Lung (tissue), 12 donors: ENCODE results near the gene EEF1AKMT1. TPM values are rescaled to one million over a fixed set of nuclear protein-coding genes. Genes with fewer than 3 reads are reported as not detected.
"Not testable (repeated sequence)": the region's sequence is repeated elsewhere in the genome, so short reads cannot be mapped to it uniquely, and the experiment has no call there.

Source experiments
- ATAC-seq: fragments of 200-7000 bp; cut with Tn5 transposase; one replicate; pipeline ENCODE4 v1.9.1; 2020; ENCODE audit warnings: moderate number of reproducible peaks; ENCODE audit not compliant: insufficient read depth, low FRiP score
- DNase-seq, 3 donors: peaks; one replicate each; pipeline ENCODE4 v3.0.0-alpha.2; 2013 to 2017
- H3K27ac ChIP-seq, 2 donors: one replicate each; pipeline ENCODE4 v1.5.1; 2013; ENCODE audit warnings: mild to moderate bottlenecking in 2 of 2, moderate library complexity in 2 of 2, control low read depth in 1 of 2, inconsistent platforms in 1 of 2, low read depth in 1 of 2, low read length in 1 of 2
- H3K27me3 ChIP-seq, 3 donors: one replicate each; pipeline ENCODE4 v1.5.1; 2013; ENCODE audit warnings: low read length in 2 of 3; ENCODE audit not compliant: control insufficient read depth in 3 of 3, insufficient read depth in 3 of 3
- H3K36me3 ChIP-seq, 4 donors: one replicate each; pipeline ENCODE4 v1.5.1; 2013; ENCODE audit warnings: low read length in 4 of 4, mild to moderate bottlenecking in 1 of 4, moderate library complexity in 1 of 4; ENCODE audit not compliant: control insufficient read depth in 4 of 4, insufficient read depth in 4 of 4
- H3K4me1 ChIP-seq, 5 donors: one replicate each; pipeline ENCODE4 v1.5.1; 2013; ENCODE audit warnings: low read length in 5 of 5, mild to moderate bottlenecking in 2 of 5, moderate library complexity in 1 of 5; ENCODE audit not compliant: control insufficient read depth in 5 of 5, insufficient read depth in 5 of 5
- H3K4me3 ChIP-seq: one replicate; pipeline ENCODE4 v1.5.1; 2013; ENCODE audit warnings: mild to moderate bottlenecking, control low read depth, moderate library complexity
- H3K9ac ChIP-seq, 2 donors: one replicate each; pipeline ENCODE4 v1.5.1; 2013; ENCODE audit warnings: low read length in 2 of 2, control low read depth in 1 of 2; ENCODE audit not compliant: insufficient read depth in 1 of 2
- H3K9me3 ChIP-seq, 4 donors: one replicate each; pipeline ENCODE4 v1.5.1; 2013; ENCODE audit warnings: low read length in 3 of 4, mild to moderate bottlenecking in 1 of 4, moderate library complexity in 1 of 4; ENCODE audit not compliant: control insufficient read depth in 4 of 4, insufficient read depth in 3 of 4
- CTCF ChIP-seq: IDR thresholded peaks from 2 replicates; pipeline ENCODE4 v1.5.1; 2012; ENCODE audit warnings: mild to moderate bottlenecking; ENCODE audit errors: control extremely low read depth, extremely low read depth
- WGBS, 2 donors: extraction: QIAGEN DNeasy Blood & Tissue Kit; methylation state at CpG; one replicate each; pipeline ENCODE4 v1.1.7; 2013; 5-methylcytosine and 5-hydroxymethylcytosine counted together
- polyA plus RNA-seq, 2 donors: library from polyadenylated mRNA; stranded (reverse); fragments of 200-250 nt; gene quantifications; one replicate each; pipeline ENCODE4 v1.2.1, GENCODE V29; 2013
- total RNA-seq, 2 donors: library from RNA; depleted of rRNA in 1 of 2; stranded (reverse); fragments of >200 nt in 1 of 2; gene quantifications; one replicate each; pipeline ENCODE4 v1.2.1, GENCODE V29; 2014 to 2021
- donor health status: control.
- donor health status: control.
- donor health status: Bipolar disorder and iron deficiency.
- donor health status: healthy.
- donor health status: DM: yes; HTN: yes; CAD: no.

The EEF1AKMT1 gene
- total and polyA plus RNA-seq, 4 donors, result 6.7 to 14.7 (median 11.5) TPM

GRCh38 chr13:20684546-20684945 lies 89.2 kb downstream of the EEF1AKMT1 start:
- Histone ChIP-seq H3K27me3 (no peaks in the 10 kb centered on the region), H3K27ac (no peak overlapping the region), H3K4me3 (no peak overlapping the region), H3K36me3 (peaks cover 0 to 4% (median under 1%) of the 10 kb centered on the region in 4 donors), H3K9ac (no peak overlapping the region), H3K9me3 (no peaks in the 10 kb centered on the region), H3K4me1 (no peaks in the 10 kb centered on the region)
- WGBS, 2 donors, result 65 to 73% methylated on average over 18 of the region's 18 CpGs
- ATAC-seq (no peak), DNase-seq (no peak)
- TF ChIP-seq CTCF, result no peak

- H3K27me3 ChIP-seq, result no peaks in the 10 kb centered on the region
- H3K36me3 ChIP-seq, result peaks cover 0 to 2% (median under 1%) of the 10 kb centered on the region in 4 donors
- no peak overlapping the region for H3K4me3 ChIP-seq
- DNase-seq (no peak), ATAC-seq (no peak)
- H3K9me3 ChIP-seq, result no peaks in the 10 kb centered on the region
- no peak overlapping the region for H3K9ac ChIP-seq
- no peak for TF ChIP-seq CTCF
- no peaks in the 10 kb centered on the region for H3K4me1 ChIP-seq
- 90 to 97% methylated on average over 4 of the region's 4 CpGs for WGBS, 2 donors
- H3K27ac ChIP-seq, result no peak overlapping the region
These were observed 89.7 kb downstream of the EEF1AKMT1 start for GRCh38 chr13:20684041-20684440.

- Histone ChIP-seq H3K9me3 (no peaks in the 10 kb centered on the region), H3K27me3 (no peaks in the 10 kb centered on the region), H3K27ac (no peak overlapping the region), H3K36me3 (peaks cover 0 to 4% (median 0%) of the 10 kb centered on the region in 4 donors), H3K4me3 (no peak overlapping the region), H3K4me1 (peaks cover 0 to 4% (median 0%) of the 10 kb centered on the region in 5 donors), H3K9ac (no peak overlapping the region)
- DNase-seq (no peak), ATAC-seq (no peak)
- no peak for TF ChIP-seq CTCF
- whole genome bisulfite sequencing, 2 donors, result 97 to 98% methylated on average over 1 of the region's 1 CpG
These were observed 91.7 kb downstream of the EEF1AKMT1 start for GRCh38 chr13:20682061-20682460.

GRCh38 chr13:20681481-20681880 lies 92.3 kb downstream of the EEF1AKMT1 start:
- not testable (repeated sequence) for ATAC-seq, H3K27ac ChIP-seq, H3K4me3 ChIP-seq, H3K27me3 ChIP-seq, H3K4me1 ChIP-seq, DNase-seq, H3K9me3 ChIP-seq, H3K9ac ChIP-seq, H3K36me3 ChIP-seq
- 80 to 82% methylated on average over 5 of the region's 5 CpGs for WGBS, 2 donors
